CD4-positive, alpha-beta T cell treated with Interleukin-6 at 100 ng/mL for 8 hours (primary cell): ENCODE measurements around the gene SND1.

Source experiments
- DNase-seq: peaks from one replicate; pipeline ENCODE4 v3.0.0-alpha.2; 2020; ENCODE audit warnings: mixed read lengths, low spot score

Gene SND1

GRCh38 chr7:128020159-128020558 lies 368.2 kb downstream of the SND1 start:
- DNase-seq, result no peak

- no peak for DNase-seq
Measured at GRCh38 chr7:128021366-128021765, 369.4 kb downstream of the SND1 start.

- no peak for DNase-seq
Measured at GRCh38 chr7:128022631-128023532, 370.9 kb downstream of the SND1 start.

GRCh38 chr7:128024151-128024550 lies 372.2 kb downstream of the SND1 start:
- no peak for DNase-seq

GRCh38 chr7:128025380-128025779 lies 373.4 kb downstream of the SND1 start:
- no peak for DNase-seq

GRCh38 chr7:128025819-128026218 lies 373.8 kb downstream of the SND1 start:
- DNase-seq, result no peak

- DNase-seq, result no peak
Measured at GRCh38 chr7:128026551-128026950, 374.6 kb downstream of the SND1 start.

GRCh38 chr7:128027485-128027980 lies 375.5 kb downstream of the SND1 start:
- no peak for DNase-seq

- DNase-seq, result no peak
Measured at GRCh38 chr7:128029405-128029995, 377.5 kb downstream of the SND1 start.

- no peak for DNase-seq
Measured at GRCh38 chr7:128030263-128030653, 378.3 kb downstream of the SND1 start.

- no peak for DNase-seq
Measured at GRCh38 chr7:128030654-128031611, 378.9 kb downstream of the SND1 start, which contains the start of gene LRRC4. Gene LRRC4, minus strand, starts transcription at chr7:128031437. Its CDS starts 797 bp downstream, at chr7:128030640.

GRCh38 chr7:128031901-128032604 lies 380.1 kb downstream of the SND1 start:
- DNase-seq, result peak; percentile 22

- DNase-seq, result no peak
Measured at GRCh38 chr7:128032605-128033235, 380.7 kb downstream of the SND1 start.

GRCh38 chr7:128033246-128033645 lies 381.3 kb downstream of the SND1 start:
- DNase-seq, result no peak

GRCh38 chr7:128034825-128035224 lies 382.8 kb downstream of the SND1 start:
- no peak for DNase-seq

- no peak for DNase-seq
Measured at GRCh38 chr7:128035712-128036111, 383.7 kb downstream of the SND1 start.

- DNase-seq, result no peak
Measured at GRCh38 chr7:128036226-128036940, 384.4 kb downstream of the SND1 start.

GRCh38 chr7:128037081-128037480 lies 385.1 kb downstream of the SND1 start:
- DNase-seq, result no peak

- DNase-seq, result no peak
Measured at GRCh38 chr7:128037880-128038619, 386.1 kb downstream of the SND1 start.
